GM11168 (cell line): ENCODE data around the gene NEGR1.

ENCODE experiments used
- in situ Hi-C: fragments of 300-500 bp; cut with MboI; formaldehyde crosslinking; loops from one replicate; pipeline ENCODE4 v1.12.0; 2022; ENCODE audit warnings: low sequenced_read_pairs; ENCODE audit not compliant: unreplicated experiment

NEGR1 gene

GRCh38 chr1:71653952-71654351, 628.4 kb downstream of the NEGR1 start:
- in situ Hi-C loops = no loop called here

GRCh38 chr1:71651214-71651613, 631.1 kb downstream of the NEGR1 start:
- in situ Hi-C loops = no loop called here

GRCh38 chr1:71650119-71650518, 632.2 kb downstream of the NEGR1 start:
- in situ Hi-C loops = no loop called here

- in situ Hi-C loops = no loop called here
These were observed 632.7 kb downstream of the NEGR1 start for GRCh38 chr1:71649608-71650007.

- in situ Hi-C loops = no loop called here
These were observed 634.6 kb downstream of the NEGR1 start for GRCh38 chr1:71647513-71648300.

- in situ Hi-C loops = no loop called here
These were observed 637.3 kb downstream of the NEGR1 start for GRCh38 chr1:71645015-71645414.

GRCh38 chr1:71641903-71642302, 640.4 kb downstream of the NEGR1 start:
- in situ Hi-C loops = no loop called here

GRCh38 chr1:71640998-71641397, 641.3 kb downstream of the NEGR1 start:
- in situ Hi-C loops = no loop called here

GRCh38 chr1:71640116-71640515, 642.2 kb downstream of the NEGR1 start:
- in situ Hi-C loops = no loop called here

- in situ Hi-C loops = no loop called here
These were observed 644.1 kb downstream of the NEGR1 start for GRCh38 chr1:71638081-71638766.

- in situ Hi-C loops = no loop called here
These were observed 646.8 kb downstream of the NEGR1 start for GRCh38 chr1:71635568-71635967.

GRCh38 chr1:71634159-71634558, 648.2 kb downstream of the NEGR1 start:
- in situ Hi-C loops = no loop called here

GRCh38 chr1:71630073-71630472, 652.3 kb downstream of the NEGR1 start:
- in situ Hi-C loops = no loop called here

- in situ Hi-C loops = no loop called here
These were observed 657.3 kb downstream of the NEGR1 start for GRCh38 chr1:71625004-71625403.

GRCh38 chr1:71623888-71624287, 658.5 kb downstream of the NEGR1 start:
- in situ Hi-C loops = no loop called here

- in situ Hi-C loops = no loop called here
These were observed 660.6 kb downstream of the NEGR1 start for GRCh38 chr1:71621785-71622184.

GRCh38 chr1:71618766-71619530, 663.4 kb downstream of the NEGR1 start:
- in situ Hi-C loops = no loop called here

GRCh38 chr1:71618191-71618590, 664.1 kb downstream of the NEGR1 start:
- in situ Hi-C loops = no loop called here

GRCh38 chr1:71610476-71610875, 671.9 kb downstream of the NEGR1 start:
- in situ Hi-C loops = no loop called here

- in situ Hi-C loops = no loop called here
These were observed 679.1 kb downstream of the NEGR1 start for GRCh38 chr1:71603044-71603776.
